Tongue (tissue), 3 donors: Measurements from ENCODE around the gene AARSD1. TPM values are rescaled to one million over a fixed set of nuclear protein-coding genes. Genes with fewer than 3 reads are reported as not detected.
"Not testable (repeated sequence)": the region's sequence is repeated elsewhere in the genome, so short reads cannot be mapped to it uniquely, and the experiment has no call there.

Experiments used
- DNase-seq: peaks from one replicate; pipeline ENCODE4 v3.0.0-alpha.2; 2015
- small RNA-seq: library from RNA; depleted of rRNA; stranded (forward); fragments of <200 nt; gene quantifications from one replicate; pipeline ENCODE3, GENCODE V24; 2014; ENCODE audit warnings: low replicate concordance
- total RNA-seq: library from RNA; depleted of rRNA; stranded (reverse); fragments of >200 nt; gene quantifications from one replicate; pipeline ENCODE4 v1.2.3, GENCODE V29; 2014

AARSD1 gene
- total RNA-seq, 1 donor from 2014 or later, result 16.0 TPM

GRCh38 chr17:42919522-42920077 is 44.7 kb downstream of the AARSD1 start:
- DNase-seq, result not testable (repeated sequence)

- peak; percentile 16 for DNase-seq
Measured at GRCh38 chr17:42918902-42919521, 45.2 kb downstream of the AARSD1 start.

GRCh38 chr17:42917236-42917603 is 47.0 kb downstream of the AARSD1 start:
- DNase-seq, result no peak

GRCh38 chr17:42916388-42917235 is 47.6 kb downstream of the AARSD1 start:
- not testable (repeated sequence) for DNase-seq

GRCh38 chr17:42915288-42915687 is 49.0 kb downstream of the AARSD1 start:
- not testable (repeated sequence) for DNase-seq

GRCh38 chr17:42913981-42914617 is 50.2 kb downstream of the AARSD1 start:
- DNase-seq, result no peak

- DNase-seq, result no peak
Measured at GRCh38 chr17:42913522-42913921, 50.7 kb downstream of the AARSD1 start.

- no peak for DNase-seq
Measured at GRCh38 chr17:42908872-42909700, 55.2 kb downstream of the AARSD1 start.

GRCh38 chr17:42906772-42907446 is 57.3 kb downstream of the AARSD1 start:
- DNase-seq, result no peak

- DNase-seq, result no peak
Measured at GRCh38 chr17:42904110-42904469, 60.2 kb downstream of the AARSD1 start.

- no peak for DNase-seq
Measured at GRCh38 chr17:42901535-42902229, 62.6 kb downstream of the AARSD1 start.

Small RNA genes lying within 50 kb of the gene (small RNA-seq; reads per million reads assigned to genes)
- gene AARSD1 (0.05 reads per million), gene RF00561 (not detected)

Other genes starting within 250 kb of the AARSD1 start
- gene EZH1, start 219.4 kb downstream of the AARSD1 start, total RNA-seq, result 35.6 TPM
- 11.9 TPM for gene RAMP2, start 203.2 kb downstream of the AARSD1 start, total RNA-seq
- gene VPS25, start 191.0 kb downstream of the AARSD1 start, total RNA-seq, result 40.3 TPM
- gene WNK4, start 183.8 kb downstream of the AARSD1 start, total RNA-seq, result not detected
- 50.7 TPM for gene COA3, start 165.8 kb downstream of the AARSD1 start, total RNA-seq
- gene CNTD1, start 165.6 kb downstream of the AARSD1 start, total RNA-seq, result not detected
- 68.7 TPM for gene BECN1, start 140.2 kb downstream of the AARSD1 start, total RNA-seq
- gene PSME3, start 131.1 kb downstream of the AARSD1 start, total RNA-seq, result 48.5 TPM
- gene AOC2, start 119.9 kb downstream of the AARSD1 start, total RNA-seq, result 1.4 TPM
- 23.0 TPM for gene AOC3, start 113.3 kb downstream of the AARSD1 start, total RNA-seq
- gene G6PC1, start 63.7 kb downstream of the AARSD1 start, total RNA-seq, result not detected
- gene PTGES3L, start 15.6 kb upstream of the AARSD1 start, total RNA-seq, result 61.5 TPM
- 10.7 TPM for gene RUNDC1, start 16.1 kb upstream of the AARSD1 start, total RNA-seq
- gene RPL27, start 34.0 kb upstream of the AARSD1 start, total RNA-seq, result 1,583 TPM
- 6.7 TPM for gene IFI35, start 42.3 kb upstream of the AARSD1 start, total RNA-seq
- gene VAT1, start 57.9 kb upstream of the AARSD1 start, total RNA-seq, result 66.7 TPM
- 0.92 TPM for gene RND2, start 60.8 kb upstream of the AARSD1 start, total RNA-seq
- gene BRCA1, start 160.9 kb upstream of the AARSD1 start, total RNA-seq, result 21.4 TPM
- 102 TPM for gene NBR1, start 206.8 kb upstream of the AARSD1 start, total RNA-seq
- 5.7 TPM for gene TMEM106A, start 247.4 kb upstream of the AARSD1 start, total RNA-seq